Spinal cord (tissue), 10 donors: ENCODE results near the gene TEX30. TPM values are rescaled to one million over a fixed set of nuclear protein-coding genes. Genes with fewer than 3 reads are reported as not detected.
"Not testable (repeated sequence)": the region's sequence is repeated elsewhere in the genome, so short reads cannot be mapped to it uniquely, and the experiment has no call there.

Experiments used
- DNase-seq, 6 donors: peaks; one replicate each; pipeline versions ENCODE4 v3.0.0 to v3.0.0-alpha.2; 2013 to 2015; ENCODE audit warnings: low spot score in 6 of 6, low read depth in 4 of 6
- H3K27ac ChIP-seq: one replicate; pipeline ENCODE4 v1.5.1; 2013; ENCODE audit warnings: low read depth, low read length, control low read depth
- H3K27me3 ChIP-seq: one replicate; pipeline ENCODE4 v1.6.1; 2013; ENCODE audit warnings: low read length; ENCODE audit not compliant: control insufficient read depth, insufficient read depth
- H3K36me3 ChIP-seq: one replicate; pipeline ENCODE4 v1.6.1; 2013; ENCODE audit warnings: low read length; ENCODE audit not compliant: control insufficient read depth, insufficient read depth
- H3K4me1 ChIP-seq: one replicate; pipeline ENCODE4 v1.6.1; 2013; ENCODE audit warnings: low read length; ENCODE audit not compliant: control insufficient read depth, insufficient read depth
- H3K4me3 ChIP-seq: one replicate; pipeline ENCODE4 v1.5.1; 2013; ENCODE audit warnings: low read depth, low read length, control low read depth
- H3K9me3 ChIP-seq: one replicate; pipeline ENCODE4 v1.6.1; 2013; ENCODE audit warnings: low read length; ENCODE audit not compliant: control insufficient read depth, insufficient read depth
- WGBS: methylation state at CpG from one replicate; pipeline ENCODE4 v1.1.5; 2013; ENCODE audit warnings: missing lambda C conversion rate; ENCODE audit not compliant: insufficient coverage; 5-methylcytosine and 5-hydroxymethylcytosine counted together
- polyA plus RNA-seq, 2 donors: library from polyadenylated mRNA; unstranded; fragments of 120-200 nt; gene quantifications; one replicate each; pipeline ENCODE4 v1.2.1, GENCODE V29; 2013; ENCODE audit not compliant: insufficient read length in 2 of 2
- total RNA-seq, 2 donors: library from RNA; depleted of rRNA in 1 of 2; stranded (reverse); fragments of 120-200 nt in 1 of 2; fragments of >200 nt in 1 of 2; gene quantifications; one replicate each; pipeline versions ENCODE4 v1.2.3 to v1.2.4, GENCODE V29; 2013 to 2014
- donor health status: healthy.

Gene TEX30
- total and polyA plus RNA-seq, 4 donors = 12.0 to 23.6 (median 16.1) TPM

GRCh38 chr13:102781591-102781990, 8.0 kb upstream of the TEX30 start:
- no peak overlapping the region for H3K4me3 ChIP-seq

GRCh38 chr13:102780656-102781055, 7.1 kb upstream of the TEX30 start:
- H3K4me1 ChIP-seq, H3K9me3 ChIP-seq, DNase-seq, H3K4me3 ChIP-seq, H3K27ac ChIP-seq, H3K36me3 ChIP-seq, H3K27me3 ChIP-seq: not testable (repeated sequence)
- WGBS = 80% methylated on average over 1 of the region's 4 CpGs

More at GRCh38 chr13:102781591-102781990, 8.0 kb upstream of the TEX30 start:
- H3K9me3 ChIP-seq = peaks cover 4% of the 10 kb centered on the region
- peaks cover 6% of the 10 kb centered on the region for H3K36me3 ChIP-seq
- no peaks in the 10 kb centered on the region for H3K27me3 ChIP-seq
- no peak overlapping the region for H3K27ac ChIP-seq
- 100% methylated on average over 1 of the region's 1 CpG for WGBS
- no peak for DNase-seq
- no peaks in the 10 kb centered on the region for H3K4me1 ChIP-seq

- Histone ChIP-seq H3K9me3 (peaks cover 4% of the 10 kb centered on the region), H3K27me3 (no peaks in the 10 kb centered on the region), H3K27ac (no peak overlapping the region), H3K4me3 (no peak overlapping the region), H3K36me3 (peaks cover 6% of the 10 kb centered on the region), H3K4me1 (no peaks in the 10 kb centered on the region)
- no peak for DNase-seq
- WGBS = 83% methylated on average over 5 of the region's 5 CpGs
These were observed 6.0 kb upstream of the TEX30 start for GRCh38 chr13:102779436-102780159.

- WGBS = 20% methylated on average over 1 of the region's 3 CpGs
- no peak overlapping the region for H3K27ac ChIP-seq
These were observed 4.2 kb upstream of the TEX30 start for GRCh38 chr13:102777736-102778135.

GRCh38 chr13:102776271-102776670, 2.7 kb upstream of the TEX30 start:
- Histone ChIP-seq H3K9me3 (no peaks in the 10 kb centered on the region), H3K36me3 (no peaks in the 10 kb centered on the region), H3K4me1 (peaks cover 19% of the 10 kb centered on the region), H3K4me3 (no peak overlapping the region), H3K27ac (no peak overlapping the region), H3K27me3 (no peaks in the 10 kb centered on the region)
- DNase-seq = no peak
- 92% methylated on average over 2 of the region's 2 CpGs for WGBS

More at GRCh38 chr13:102777736-102778135, 4.2 kb upstream of the TEX30 start:
- H3K4me1 ChIP-seq = peaks cover 10% of the 10 kb centered on the region
- no peak for DNase-seq
- H3K27me3 ChIP-seq = no peaks in the 10 kb centered on the region
- H3K9me3 ChIP-seq = peaks cover 4% of the 10 kb centered on the region
- no peak overlapping the region for H3K4me3 ChIP-seq
- peaks cover 3% of the 10 kb centered on the region for H3K36me3 ChIP-seq

GRCh38 chr13:102774591-102775520, 1.3 kb upstream of the TEX30 start:
- no peak for DNase-seq
- 87% methylated on average over 3 of the region's 14 CpGs for WGBS
- Histone ChIP-seq H3K27me3 (no peaks in the 10 kb centered on the region), H3K9me3 (no peaks in the 10 kb centered on the region), H3K4me3 (no peak overlapping the region), H3K27ac (no peak overlapping the region), H3K4me1 (peaks cover 19% of the 10 kb centered on the region), H3K36me3 (no peaks in the 10 kb centered on the region)

- Histone ChIP-seq H3K9me3 (no peaks in the 10 kb centered on the region), H3K27ac (peak overlapping the region; percentile 83), H3K4me1 (peaks cover 19% of the 10 kb centered on the region), H3K36me3 (no peaks in the 10 kb centered on the region), H3K4me3 (peak overlapping the region; percentile 77), H3K27me3 (no peaks in the 10 kb centered on the region)
- WGBS = 73% methylated on average over 19 of the region's 27 CpGs
- no peak for DNase-seq
These were observed 605 bp upstream of the TEX30 start for GRCh38 chr13:102774214-102774568.

- no peak for DNase-seq
These were observed 1.6 kb downstream of the TEX30 start for GRCh38 chr13:102772042-102772425.

GRCh38 chr13:102771298-102772041, 2.1 kb downstream of the TEX30 start:
- H3K9me3 ChIP-seq = no peaks in the 10 kb centered on the region

More at GRCh38 chr13:102772042-102772425, 1.6 kb downstream of the TEX30 start:
- Histone ChIP-seq H3K4me3 (no peak overlapping the region), H3K27ac (no peak overlapping the region), H3K9me3 (no peaks in the 10 kb centered on the region), H3K27me3 (no peaks in the 10 kb centered on the region), H3K36me3 (peaks cover 3% of the 10 kb centered on the region), H3K4me1 (peaks cover 19% of the 10 kb centered on the region)
- WGBS = 93% methylated on average over 11 of the region's 16 CpGs

More at GRCh38 chr13:102771298-102772041, 2.1 kb downstream of the TEX30 start:
- DNase-seq = no peak
- Histone ChIP-seq H3K36me3 (peaks cover 3% of the 10 kb centered on the region), H3K4me1 (peaks cover 19% of the 10 kb centered on the region), H3K4me3 (no peak overlapping the region), H3K27ac (no peak overlapping the region), H3K27me3 (no peaks in the 10 kb centered on the region)
- WGBS = no CpG with 5 or more reads among the region's 6 CpGs
